SK-N-SH (cell line): ENCODE measurements around the gene TRABD2A. TPM values are rescaled to one million over a fixed set of nuclear protein-coding genes. Genes with fewer than 3 reads are reported as not detected.
A peak's percentile ranks its signal among the peaks of the same experiment; 100 is the strongest.

Experiments
- CTCF ChIA-PET: fragments of 300-600, 350-600 bp; formaldehyde crosslinking; extraction: SDS; loops from one replicate; lab custom pipeline; 2021; lab: Yijun Ruan, JAX
- POLR2A ChIA-PET: fragments of 350-600 bp; sonication (Branson Sonifier 250); formaldehyde crosslinking; extraction: SDS; loops from one replicate; lab custom pipeline; 2020; ENCODE audit warnings: antibody characterized with exemption, inconsistent platforms; lab: Yijun Ruan, JAX
- DNase-seq: peaks from one replicate; pipeline ENCODE4 v3.0.0; 2012
- H2AFZ ChIP-seq: fragments of 200-600 bp; sonication (generic); 2 replicates; pipeline ENCODE4 v1.8.1; 2016; ENCODE audit warnings: antibody characterized with exemption, mild to moderate bottlenecking, low read depth
- H3F3A ChIP-seq: fragments of 200-600 bp; sonication (generic); replicated peaks from 2 replicates; pipeline ENCODE3; 2016; ENCODE audit warnings: antibody characterized with exemption, mild to moderate bottlenecking; ENCODE audit not compliant: insufficient read depth
- H3K27ac ChIP-seq, 2 experiments: fragments of 200-500 bp in 1 of 2; fragments of 200-600 bp in 1 of 2; sonication (Bioruptor generic) in 1 of 2; sonication (generic), shearing (Covaris generic) in 1 of 2; 2 replicates each; pipeline versions ENCODE4 v1.5.1 to v1.6.1; 2014 to 2016; ENCODE audit warnings: low read depth in 2 of 2, inconsistent platforms in 1 of 2, low read length in 1 of 2, mild to moderate bottlenecking in 1 of 2, mixed read lengths in 1 of 2
- H3K27me3 ChIP-seq: fragments of 200-600 bp; sonication (generic), shearing (Covaris generic); 2 replicates; pipeline ENCODE4 v1.6.1; 2016; ENCODE audit warnings: mixed run types; ENCODE audit not compliant: insufficient read depth
- H3K36me3 ChIP-seq, 2 experiments: fragments of 200-500 bp in 1 of 2; fragments of 200-600 bp in 1 of 2; sonication (Bioruptor generic) in 1 of 2; sonication (generic) in 1 of 2; replicated peaks in 1 of 2; 2 replicates each; pipeline versions ENCODE3 to v1.5.1; 2014 to 2016; ENCODE audit warnings: low read length in 1 of 2, mild to moderate bottlenecking in 1 of 2; ENCODE audit not compliant: insufficient read depth in 2 of 2, control insufficient read depth in 1 of 2
- H3K4me1 ChIP-seq, 2 experiments: fragments of 200-500 bp in 1 of 2; fragments of 200-600 bp in 1 of 2; sonication (Bioruptor generic) in 1 of 2; sonication (generic), shearing (Covaris generic) in 1 of 2; 2 replicates each; pipeline versions ENCODE4 v1.5.1 to v1.6.1; 2014 to 2016; ENCODE audit warnings: low read depth in 1 of 2, low read length in 1 of 2, mixed run types in 1 of 2; ENCODE audit not compliant: insufficient read depth in 2 of 2, control insufficient read depth in 1 of 2
- H3K4me2 ChIP-seq: fragments of 200-600 bp; sonication (generic), shearing (Covaris generic); 2 replicates; pipeline ENCODE4 v1.6.1; 2017; ENCODE audit warnings: mixed run types
- H3K4me3 ChIP-seq, 2 experiments: fragments of 200-500 bp in 1 of 2; fragments of 200-600 bp in 1 of 2; sonication (Bioruptor generic) in 1 of 2; sonication (generic), shearing (Covaris generic) in 1 of 2; 2 replicates each; pipeline versions ENCODE4 v1.5.1 to v1.8.1; 2014 to 2016; ENCODE audit warnings: low read depth in 2 of 2, inconsistent platforms in 1 of 2, low read length in 1 of 2, mild to moderate bottlenecking in 1 of 2, mixed read lengths in 1 of 2, moderate library complexity in 1 of 2
- H3K79me2 ChIP-seq: fragments of 200-600 bp; sonication (generic); 2 replicates; pipeline ENCODE4 v1.8.1; 2017; ENCODE audit warnings: mild to moderate bottlenecking; ENCODE audit not compliant: insufficient read depth
- H3K9ac ChIP-seq: fragments of 200-600 bp; sonication (generic); 2 replicates; pipeline ENCODE4 v1.6.1; 2017; ENCODE audit warnings: mixed run types
- H3K9me2 ChIP-seq: fragments of 200-600 bp; sonication (generic); 2 replicates; pipeline ENCODE4 v1.6.1; 2017; ENCODE audit warnings: mixed run types
- H3K9me3 ChIP-seq: fragments of 200-600 bp; sonication (generic); 2 replicates; pipeline ENCODE4 v1.6.1; 2017; ENCODE audit warnings: mixed run types, mild to moderate bottlenecking, moderate library complexity
- H4K20me1 ChIP-seq: fragments of 200-600 bp; sonication (generic); 2 replicates; pipeline ENCODE4 v1.6.1; 2017; ENCODE audit warnings: mild to moderate bottlenecking, mixed run types; ENCODE audit not compliant: insufficient read depth
- ELF1 ChIP-seq: IDR thresholded peaks from 2 replicates; pipeline ENCODE4 v1.4.0; 2012
- EZH2phosphoT487 ChIP-seq: fragments of 200-600 bp; sonication (generic); IDR thresholded peaks from 2 replicates; pipeline ENCODE4 v1.6.1; 2017; ENCODE audit warnings: low read depth, mixed run types, mild to moderate bottlenecking, antibody characterized with exemption, moderate library complexity, borderline replicate concordance
- FOXJ3 ChIP-seq: sonication (generic); formaldehyde crosslinking; IDR thresholded peaks from 2 replicates; pipeline ENCODE4 v1.5.1; 2020; ENCODE audit warnings: mild to moderate bottlenecking, missing genetic modification reagents
- GATA2 ChIP-seq: sonication (generic); formaldehyde crosslinking; IDR thresholded peaks from 2 replicates; pipeline ENCODE4 v1.5.0; 2020; ENCODE audit warnings: mild to moderate bottlenecking, missing genetic modification reagents
- MEF2A ChIP-seq: IDR thresholded peaks from 2 replicates; pipeline ENCODE4 v1.4.0; 2012; ENCODE audit warnings: low read depth, borderline replicate concordance
- MXI1 ChIP-seq: IDR thresholded peaks from 2 replicates; pipeline ENCODE4 v1.6.1; 2012; ENCODE audit warnings: mild to moderate bottlenecking, low read depth, low read length, improper control_type of control experiment
- NRF1 ChIP-seq: IDR thresholded peaks from 2 replicates; pipeline ENCODE4 v1.6.1; 2012; ENCODE audit warnings: low read depth, mild to moderate bottlenecking, low read length
- POLR2AphosphoS5 ChIP-seq: IDR thresholded peaks from 2 replicates; pipeline ENCODE4 v1.6.1; 2012; ENCODE audit warnings: low read depth, low read length
- RAD21 ChIP-seq: IDR thresholded peaks from 2 replicates; pipeline ENCODE4 v1.6.1; 2012; ENCODE audit warnings: mild to moderate bottlenecking, low read length
- RCOR1 ChIP-seq: fragments of 150-350 bp; IDR thresholded peaks from 2 replicates; pipeline ENCODE4 v1.6.1; 2017; ENCODE audit warnings: antibody characterized with exemption, low read length
- RFX5 ChIP-seq: IDR thresholded peaks from 2 replicates; pipeline ENCODE4 v1.6.1; 2012; ENCODE audit warnings: mild to moderate bottlenecking, improper control_type of control experiment, low read length
- SIN3A ChIP-seq: IDR thresholded peaks from 2 replicates; pipeline ENCODE4 v1.6.1; 2012; ENCODE audit warnings: low read depth, mild to moderate bottlenecking, low read length, moderate library complexity, borderline replicate concordance
- TCF12 ChIP-seq: IDR thresholded peaks from 2 replicates; pipeline ENCODE4 v1.4.0; 2012
- TEAD4 ChIP-seq: IDR thresholded peaks from 2 replicates; pipeline ENCODE4 v1.4.0; 2012; ENCODE audit warnings: mild to moderate bottlenecking, borderline replicate concordance; ENCODE audit not compliant: insufficient read depth
- WGBS: methylation state at CpG from one replicate; pipeline ENCODE4 v1.1.6; 2017; ENCODE audit warnings: low lambda C conversion rate; 5-methylcytosine and 5-hydroxymethylcytosine counted together
- polyA plus RNA-seq, 3 experiments: library from polyadenylated mRNA; depleted of rRNA; stranded (reverse); fragments of >200 nt; gene quantifications; 2 replicates each; pipeline ENCODE4 v1.2.3, GENCODE V29; 2012
- TF ChIP-seq, protein P1 (sequence below): fragments of 150-350 bp; IDR thresholded peaks from 2 replicates; pipeline ENCODE4 v1.6.1; 2016; ENCODE audit warnings: mild to moderate bottlenecking, low read depth, low read length
- TF ChIP-seq, protein P2 (sequence below): IDR thresholded peaks from 2 replicates; pipeline ENCODE4 v1.4.0; 2012; ENCODE audit warnings: low read depth
- TF ChIP-seq, protein P3 (sequence below): IDR thresholded peaks from 2 replicates; pipeline ENCODE4; 2012
- TF ChIP-seq, protein P4 (sequence below): IDR thresholded peaks from 2 replicates; pipeline ENCODE4 v1.6.1; 2012; ENCODE audit warnings: mild to moderate bottlenecking, low read depth, low read length, moderate library complexity

TRABD2A gene
- polyA plus RNA-seq, 1 of the 3 experiments (the other 2 are of a cell fraction), result 3.0 TPM

DNA sequence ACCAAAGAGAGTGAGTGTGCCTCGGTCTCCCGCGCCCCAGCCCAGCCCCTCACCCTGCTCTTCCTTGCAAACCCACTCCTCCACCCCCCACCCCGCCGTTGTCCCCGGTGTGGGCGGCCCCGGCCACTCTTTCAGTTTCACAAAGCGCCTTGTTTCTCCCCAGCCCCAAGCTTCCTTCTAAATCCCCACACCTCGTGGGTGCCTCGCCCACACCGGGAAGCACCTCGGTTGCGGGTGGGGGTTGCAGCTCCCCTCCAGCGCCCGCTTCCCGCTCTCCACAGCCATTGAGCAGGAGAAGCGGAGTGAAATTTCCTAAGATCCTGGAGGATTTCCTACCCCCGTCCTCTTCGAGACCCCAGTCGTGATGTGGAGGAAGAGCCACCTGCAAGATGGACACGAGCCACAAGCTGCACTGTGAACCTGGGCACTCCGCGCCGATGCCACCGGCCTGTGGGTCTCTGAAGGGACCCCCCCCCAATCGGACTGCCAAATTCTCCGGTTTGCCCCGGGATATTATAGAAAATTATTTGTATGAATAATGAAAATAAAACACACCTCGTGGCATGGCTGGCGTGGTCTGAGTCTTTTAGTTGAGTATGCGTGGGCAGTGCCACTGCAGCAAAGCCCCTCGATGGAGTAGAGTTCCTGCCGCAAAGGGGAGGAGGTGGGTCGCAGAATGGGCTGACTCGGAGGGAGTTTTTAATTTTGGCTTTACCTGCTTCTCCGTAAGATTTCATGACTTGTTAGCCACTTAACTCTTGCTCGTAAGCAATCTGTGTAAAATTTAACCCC lies 25.4 kb upstream of the TRABD2A start:
- Histone ChIP-seq H2AFZ (no peak overlapping the region), H3K4me3 (peak overlapping the region; percentile 77 to 88), H3F3A (peaks cover 43% of the 10 kb centered on the region), H3K36me3 (peaks cover 0 to 20% of the 10 kb centered on the region in 2 experiments), H3K4me2 (peak overlapping the region; percentile 89), H3K9ac (peak overlapping the region; percentile 98), H4K20me1 (peaks cover 25% of the 10 kb centered on the region), H3K9me2 (no peaks in the 10 kb centered on the region), H3K4me1 (peaks cover 0 to 4% of the 10 kb centered on the region in 2 experiments; a peak in 1 of 4 replicates), H3K9me3 (no peaks in the 10 kb centered on the region), H3K27me3 (no peaks in the 10 kb centered on the region), H3K79me2 (peaks cover 27% of the 10 kb centered on the region), H3K27ac (peak overlapping the region; percentile 80 to 81)
- POLR2A ChIA-PET, result interaction anchor here (0.6 to 2.6 kb wide), 6 partner anchors 9 to 447 kb away, joined by 3 to 9 read pairs (median 4); no protein-coding TSS in a partner anchor
- DNase-seq, result peak; percentile 65
- TF ChIP-seq, protein P1, sequence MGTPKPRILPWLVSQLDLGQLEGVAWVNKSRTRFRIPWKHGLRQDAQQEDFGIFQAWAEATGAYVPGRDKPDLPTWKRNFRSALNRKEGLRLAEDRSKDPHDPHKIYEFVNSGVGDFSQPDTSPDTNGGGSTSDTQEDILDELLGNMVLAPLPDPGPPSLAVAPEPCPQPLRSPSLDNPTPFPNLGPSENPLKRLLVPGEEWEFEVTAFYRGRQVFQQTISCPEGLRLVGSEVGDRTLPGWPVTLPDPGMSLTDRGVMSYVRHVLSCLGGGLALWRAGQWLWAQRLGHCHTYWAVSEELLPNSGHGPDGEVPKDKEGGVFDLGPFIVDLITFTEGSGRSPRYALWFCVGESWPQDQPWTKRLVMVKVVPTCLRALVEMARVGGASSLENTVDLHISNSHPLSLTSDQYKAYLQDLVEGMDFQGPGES, result no peak
- TF ChIP-seq MXI1 (0 out of 2 replicates have a peak, but pooled peaks have one; percentile 23), TEAD4 (no peak), TCF12 (no peak)
- WGBS, result 1% methylated on average over 34 of the region's 38 CpGs
- CTCF ChIA-PET, result interaction anchor here (0.6 to 3.7 kb wide), 8 partner anchors 12 to 394 kb away, joined by 3 to 36 read pairs (median 4); no protein-coding TSS in a partner anchor

DNA sequence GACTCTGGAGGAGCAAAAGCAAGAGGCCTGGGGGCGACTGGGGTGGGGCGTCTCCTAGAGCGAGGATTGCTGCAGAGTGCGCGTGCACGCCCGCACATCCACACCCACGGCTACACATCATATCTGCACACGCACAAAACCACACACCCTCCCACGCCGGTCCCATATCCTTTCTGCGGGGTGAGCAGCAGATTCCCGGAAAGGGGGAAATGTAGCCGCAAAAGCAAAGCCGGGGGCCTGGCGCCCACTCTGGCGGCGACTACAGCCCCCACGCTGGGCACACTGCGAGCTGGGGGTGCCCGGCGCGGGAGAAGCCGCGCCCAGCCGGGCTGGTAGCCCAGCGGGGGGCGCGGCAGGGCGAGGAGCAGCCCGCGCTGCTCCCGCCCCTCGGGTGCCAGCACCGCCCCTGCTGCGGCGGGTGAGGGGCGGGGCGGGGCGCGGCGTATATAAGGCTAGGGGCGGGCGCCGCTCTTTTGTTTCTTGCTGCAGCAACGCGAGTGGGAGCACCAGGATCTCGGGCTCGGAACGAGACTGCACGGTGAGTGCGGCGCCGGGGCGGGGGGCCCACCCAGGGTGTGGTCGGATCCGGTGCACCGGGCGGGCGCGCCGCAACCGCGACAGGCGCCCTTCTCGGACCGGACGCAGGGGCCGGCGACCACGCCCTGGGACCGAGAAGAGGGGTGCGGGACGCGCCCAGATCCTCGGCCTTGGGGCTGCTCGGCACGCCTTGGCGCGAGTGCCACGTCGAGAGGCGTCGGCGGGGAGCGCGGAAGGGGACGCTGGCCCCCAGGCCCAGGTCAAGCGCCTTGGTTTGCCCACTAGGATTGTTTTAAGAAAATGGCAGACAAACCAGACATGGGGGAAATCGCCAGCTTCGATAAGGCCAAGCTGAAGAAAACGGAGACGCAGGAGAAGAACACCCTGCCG lies 24.6 kb upstream of the TRABD2A start, which contains the start of gene TMSB10:
Gene TMSB10, plus strand, starts transcription at position 476 of the 927 bp plus-strand sequence.
- DNase-seq, result peak; percentile 99
- Histone ChIP-seq H3K9ac (peak within 1 kb of the TSS; percentile 98), H4K20me1 (peaks cover 25% of the 10 kb centered on the region), H3F3A (peaks cover 35% of the 10 kb centered on the region), H3K4me3 (peak within 1 kb of the TSS; percentile 77 to 88), H3K4me1 (peaks cover 0 to 4% of the 10 kb centered on the region in 2 experiments; a peak in 1 of 4 replicates), H3K27ac (peak within 1 kb of the TSS; percentile 80 to 81), H3K9me3 (no peaks in the 10 kb centered on the region), H3K79me2 (peaks cover 27% of the 10 kb centered on the region), H3K27me3 (no peaks in the 10 kb centered on the region), H2AFZ (peak within 1 kb of the TSS; percentile 90; the same call in 1 of the 2 replicates), H3K9me2 (no peaks in the 10 kb centered on the region), H3K4me2 (peak within 1 kb of the TSS; percentile 89), H3K36me3 (peaks cover 0 to 20% of the 10 kb centered on the region in 2 experiments)
- ChIA-PET CTCF (interaction anchor here (0.8 to 3.7 kb wide), 5 partner anchors 20 to 395 kb away, joined by 3 to 36 read pairs (median 4); no protein-coding TSS in a partner anchor), POLR2A (interaction anchor here (0.6 to 2.6 kb wide), 5 partner anchors 8 to 446 kb away, joined by 3 to 9 read pairs (median 4); no protein-coding TSS in a partner anchor)
- 2% methylated on average over 34 of the region's 94 CpGs for WGBS
- TF ChIP-seq POLR2AphosphoS5 (peak; percentile 99), FOXJ3 (CRISPR knock-in tag) (no peak), RFX5 (no peak), SIN3A (peak; percentile 95), RAD21 (no peak), MEF2A (no peak), NRF1 (peak; percentile 44), ELF1 (no peak), GATA2 (no peak), EZH2phosphoT487 (no peak), RCOR1 (no peak), TCF12 (no peak; the same call in 1 of the 2 replicates)
- TF ChIP-seq, protein P2, sequence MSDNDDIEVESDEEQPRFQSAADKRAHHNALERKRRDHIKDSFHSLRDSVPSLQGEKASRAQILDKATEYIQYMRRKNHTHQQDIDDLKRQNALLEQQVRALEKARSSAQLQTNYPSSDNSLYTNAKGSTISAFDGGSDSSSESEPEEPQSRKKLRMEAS, result peak; percentile 26; the same call in 1 of the 2 replicates
- TF ChIP-seq, protein P3, sequence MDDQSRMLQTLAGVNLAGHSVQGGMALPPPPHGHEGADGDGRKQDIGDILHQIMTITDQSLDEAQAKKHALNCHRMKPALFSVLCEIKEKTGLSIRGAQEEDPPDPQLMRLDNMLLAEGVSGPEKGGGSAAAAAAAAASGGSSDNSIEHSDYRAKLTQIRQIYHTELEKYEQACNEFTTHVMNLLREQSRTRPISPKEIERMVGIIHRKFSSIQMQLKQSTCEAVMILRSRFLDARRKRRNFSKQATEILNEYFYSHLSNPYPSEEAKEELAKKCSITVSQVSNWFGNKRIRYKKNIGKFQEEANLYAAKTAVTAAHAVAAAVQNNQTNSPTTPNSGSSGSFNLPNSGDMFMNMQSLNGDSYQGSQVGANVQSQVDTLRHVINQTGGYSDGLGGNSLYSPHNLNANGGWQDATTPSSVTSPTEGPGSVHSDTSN, result peak; percentile 43
- TF ChIP-seq, protein P4, sequence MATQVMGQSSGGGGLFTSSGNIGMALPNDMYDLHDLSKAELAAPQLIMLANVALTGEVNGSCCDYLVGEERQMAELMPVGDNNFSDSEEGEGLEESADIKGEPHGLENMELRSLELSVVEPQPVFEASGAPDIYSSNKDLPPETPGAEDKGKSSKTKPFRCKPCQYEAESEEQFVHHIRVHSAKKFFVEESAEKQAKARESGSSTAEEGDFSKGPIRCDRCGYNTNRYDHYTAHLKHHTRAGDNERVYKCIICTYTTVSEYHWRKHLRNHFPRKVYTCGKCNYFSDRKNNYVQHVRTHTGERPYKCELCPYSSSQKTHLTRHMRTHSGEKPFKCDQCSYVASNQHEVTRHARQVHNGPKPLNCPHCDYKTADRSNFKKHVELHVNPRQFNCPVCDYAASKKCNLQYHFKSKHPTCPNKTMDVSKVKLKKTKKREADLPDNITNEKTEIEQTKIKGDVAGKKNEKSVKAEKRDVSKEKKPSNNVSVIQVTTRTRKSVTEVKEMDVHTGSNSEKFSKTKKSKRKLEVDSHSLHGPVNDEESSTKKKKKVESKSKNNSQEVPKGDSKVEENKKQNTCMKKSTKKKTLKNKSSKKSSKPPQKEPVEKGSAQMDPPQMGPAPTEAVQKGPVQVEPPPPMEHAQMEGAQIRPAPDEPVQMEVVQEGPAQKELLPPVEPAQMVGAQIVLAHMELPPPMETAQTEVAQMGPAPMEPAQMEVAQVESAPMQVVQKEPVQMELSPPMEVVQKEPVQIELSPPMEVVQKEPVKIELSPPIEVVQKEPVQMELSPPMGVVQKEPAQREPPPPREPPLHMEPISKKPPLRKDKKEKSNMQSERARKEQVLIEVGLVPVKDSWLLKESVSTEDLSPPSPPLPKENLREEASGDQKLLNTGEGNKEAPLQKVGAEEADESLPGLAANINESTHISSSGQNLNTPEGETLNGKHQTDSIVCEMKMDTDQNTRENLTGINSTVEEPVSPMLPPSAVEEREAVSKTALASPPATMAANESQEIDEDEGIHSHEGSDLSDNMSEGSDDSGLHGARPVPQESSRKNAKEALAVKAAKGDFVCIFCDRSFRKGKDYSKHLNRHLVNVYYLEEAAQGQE, result peak; percentile 68; the same call in 1 of the 2 replicates
